HCT116 (cell line): Measurements from ENCODE around the gene CACNA1A. TPM values are rescaled to one million over a fixed set of nuclear protein-coding genes. Genes with fewer than 3 reads are reported as not detected.

Experiments used
- ATAC-seq: fragments of 200-7000 bp; cut with Tn5 transposase; 2 replicates; pipeline ENCODE4 v1.9.1; 2020; ENCODE audit warnings: mild to moderate bottlenecking, moderate library complexity
- BruUV-seq: library from RNA; stranded (reverse); fragments of 400-500 nt; replicated peaks from 2 replicates; lab custom pipeline; 2021; lab: Mats Ljungman, UMichigan
- CTCF ChIA-PET: fragments of 300-600 bp; sonication (Branson Sonifier 250); formaldehyde crosslinking; loops from one replicate; lab custom pipeline; 2021; ENCODE audit warnings: antibody characterized with exemption; lab: Charles Lee
- POLR2A ChIA-PET: fragments of 300-600, 350-600 bp; sonication (Branson Sonifier 250); formaldehyde crosslinking; loops from one replicate; lab custom pipeline; 2021; ENCODE audit warnings: antibody characterized with exemption; lab: Charles Lee
- RAD21 ChIA-PET, 2 experiments: fragments of 300-600 bp; sonication (Branson Sonifier 250); formaldehyde crosslinking; loops; one replicate each; lab custom pipeline; 2023; ENCODE audit warnings: low total read pairs in 2 of 2; ENCODE audit not compliant: uncharacterized antibody in 2 of 2, unreplicated experiment in 2 of 2, low non-redundant PET in 1 of 2; lab: Charles Lee
- DNase-seq: peaks from one replicate; pipeline ENCODE4 v3.0.0-alpha.2; 2010; ENCODE audit warnings: low read depth, low spot score
- H2AFZ ChIP-seq: fragments of 200-600 bp; shearing (Covaris generic), sonication (generic); 2 replicates; pipeline ENCODE4 v1.6.1; 2017; ENCODE audit warnings: low read depth, mixed run types, mixed read lengths, antibody characterized with exemption, low read length; ENCODE audit not compliant: poor library complexity, severe bottlenecking
- H3K27ac ChIP-seq: 2 replicates; pipeline ENCODE4 v1.5.1; 2012; ENCODE audit warnings: low read depth, low read length
- H3K27me3 ChIP-seq: fragments of 200-600 bp; sonication (generic); 2 replicates; pipeline ENCODE4 v1.6.1; 2016; ENCODE audit warnings: mixed run types, low read length, mixed read lengths; ENCODE audit not compliant: insufficient read depth
- H3K36me3 ChIP-seq, 2 experiments: fragments of 200-500 bp in 1 of 2; fragments of 200-600 bp in 1 of 2; sonication (Bioruptor generic) in 1 of 2; sonication (generic) in 1 of 2; 2 replicates each; pipeline versions ENCODE4 v1.5.1 to v1.6.1; 2014 to 2016; ENCODE audit warnings: low read length in 2 of 2, inconsistent platforms in 1 of 2, mixed read lengths in 1 of 2, mixed run types in 1 of 2; ENCODE audit not compliant: insufficient read depth in 2 of 2, control insufficient read depth in 1 of 2
- H3K4me1 ChIP-seq, 2 experiments: fragments of 200-600 bp in 1 of 2; sonication (generic) in 1 of 2; 2 replicates each; pipeline versions ENCODE4 v1.5.1 to v1.6.1; 2012 to 2017; ENCODE audit warnings: low read length in 2 of 2, inconsistent platforms in 1 of 2, mild to moderate bottlenecking in 1 of 2, mixed read lengths in 1 of 2, mixed run types in 1 of 2, moderate library complexity in 1 of 2; ENCODE audit not compliant: insufficient read depth in 2 of 2, control insufficient read depth in 1 of 2
- H3K4me2 ChIP-seq: fragments of 200-600 bp; sonication (generic); 2 replicates; pipeline ENCODE4 v1.6.1; 2017; ENCODE audit warnings: mixed run types, low read length, mixed read lengths
- H3K4me3 ChIP-seq, 2 experiments: fragments of 200-600 bp in 1 of 2; sonication (generic) in 1 of 2; replicated peaks in 1 of 2; 2 replicates each; pipeline ENCODE4 v1.5.1; 2011 to 2016; ENCODE audit warnings: low read length in 2 of 2, control low read depth in 1 of 2, low read depth in 1 of 2, mild to moderate bottlenecking in 1 of 2, mixed read lengths in 1 of 2, mixed run types in 1 of 2
- H3K79me2 ChIP-seq: fragments of 200-600 bp; sonication (generic); 2 replicates; pipeline ENCODE4 v1.6.1; 2017; ENCODE audit warnings: mild to moderate bottlenecking, mixed run types, low read length, moderate library complexity, mixed read lengths; ENCODE audit not compliant: insufficient read depth
- H3K9ac ChIP-seq: fragments of 200-600 bp; sonication (generic); 2 replicates; pipeline ENCODE4 v1.6.1; 2016; ENCODE audit warnings: low read length, mixed read lengths
- H3K9me2 ChIP-seq: fragments of 200-600 bp; sonication (generic), shearing (Covaris generic); 2 replicates; pipeline ENCODE4 v1.6.1; 2017; ENCODE audit warnings: mixed run types, mild to moderate bottlenecking, moderate library complexity; ENCODE audit not compliant: insufficient read depth
- H3K9me3 ChIP-seq, 2 experiments: fragments of 200-500 bp in 1 of 2; fragments of 200-600 bp in 1 of 2; sonication (Bioruptor generic) in 1 of 2; sonication (generic) in 1 of 2; 2 replicates each; pipeline ENCODE4 v1.6.1; 2014 to 2017; ENCODE audit warnings: low read length in 2 of 2, mixed read lengths in 2 of 2, inconsistent platforms in 1 of 2, low read depth in 1 of 2, mild to moderate bottlenecking in 1 of 2, mixed run types in 1 of 2, moderate library complexity in 1 of 2; ENCODE audit not compliant: control insufficient read depth in 1 of 2, insufficient read depth in 1 of 2
- H4K20me1 ChIP-seq: fragments of 200-600 bp; sonication (generic), shearing (Covaris generic); 2 replicates; pipeline ENCODE4 v1.6.1; 2017; ENCODE audit warnings: mixed run types, mild to moderate bottlenecking, moderate library complexity; ENCODE audit not compliant: insufficient read depth
- CEBPB ChIP-seq: IDR thresholded peaks from 2 replicates; pipeline ENCODE4 v1.6.1; 2012; ENCODE audit warnings: low read depth
- JUND ChIP-seq: IDR thresholded peaks from 2 replicates; pipeline ENCODE4 v1.6.1; 2012
- POLR2A ChIP-seq: IDR thresholded peaks from 2 replicates; pipeline ENCODE4 v1.7.0; 2011; ENCODE audit warnings: borderline replicate concordance; ENCODE audit not compliant: insufficient read depth, insufficient read length; ENCODE audit errors: extremely low read depth
- SIN3A ChIP-seq: IDR thresholded peaks from 2 replicates; pipeline ENCODE4 v1.6.1; 2012; ENCODE audit warnings: low read depth
- SP1 ChIP-seq: IDR thresholded peaks from 2 replicates; pipeline ENCODE4 v1.6.1; 2012; ENCODE audit warnings: low read depth
- SRF ChIP-seq: IDR thresholded peaks from 2 replicates; pipeline ENCODE4 v1.6.1; 2012; ENCODE audit warnings: low read depth
- YY1 ChIP-seq: IDR thresholded peaks from 2 replicates; pipeline ENCODE4 v1.6.1; 2011; ENCODE audit warnings: low read length, low read depth, moderate library complexity, mild to moderate bottlenecking; ENCODE audit not compliant: insufficient replicate concordance; ENCODE audit errors: extremely low read depth
- ZFX ChIP-seq: fragments of 450-650 bp; IDR thresholded peaks from 2 replicates; pipeline ENCODE4 v1.6.1; 2017
- ZNF274 ChIP-seq: fragments of 200-500 bp; sonication (Bioruptor generic); IDR thresholded peaks from 2 replicates; pipeline ENCODE4 v1.6.1; 2014; ENCODE audit warnings: mild to moderate bottlenecking, low read depth, low read length, inconsistent platforms
- intact Hi-C: fragments of 100-400 bp; cut with micrococcal nuclease; formaldehyde crosslinking; loops from 2 replicates; pipeline ENCODE4 v1.10.0; 2022
- total RNA-seq: library from RNA; stranded (reverse); gene quantifications from one replicate; pipeline ENCODE4 v1.2.1, GENCODE V29; 2021; ENCODE audit not compliant: unreplicated experiment
- TF ChIP-seq, protein P1 (sequence below): IDR thresholded peaks from 2 replicates; pipeline ENCODE4 v1.6.1; 2011; ENCODE audit warnings: mild to moderate bottlenecking, low read length, moderate library complexity; ENCODE audit not compliant: insufficient replicate concordance; ENCODE audit errors: extremely low read depth

CACNA1A gene
- total RNA-seq, 1 experiment from 2014 or later = 7.5 TPM

DNA sequence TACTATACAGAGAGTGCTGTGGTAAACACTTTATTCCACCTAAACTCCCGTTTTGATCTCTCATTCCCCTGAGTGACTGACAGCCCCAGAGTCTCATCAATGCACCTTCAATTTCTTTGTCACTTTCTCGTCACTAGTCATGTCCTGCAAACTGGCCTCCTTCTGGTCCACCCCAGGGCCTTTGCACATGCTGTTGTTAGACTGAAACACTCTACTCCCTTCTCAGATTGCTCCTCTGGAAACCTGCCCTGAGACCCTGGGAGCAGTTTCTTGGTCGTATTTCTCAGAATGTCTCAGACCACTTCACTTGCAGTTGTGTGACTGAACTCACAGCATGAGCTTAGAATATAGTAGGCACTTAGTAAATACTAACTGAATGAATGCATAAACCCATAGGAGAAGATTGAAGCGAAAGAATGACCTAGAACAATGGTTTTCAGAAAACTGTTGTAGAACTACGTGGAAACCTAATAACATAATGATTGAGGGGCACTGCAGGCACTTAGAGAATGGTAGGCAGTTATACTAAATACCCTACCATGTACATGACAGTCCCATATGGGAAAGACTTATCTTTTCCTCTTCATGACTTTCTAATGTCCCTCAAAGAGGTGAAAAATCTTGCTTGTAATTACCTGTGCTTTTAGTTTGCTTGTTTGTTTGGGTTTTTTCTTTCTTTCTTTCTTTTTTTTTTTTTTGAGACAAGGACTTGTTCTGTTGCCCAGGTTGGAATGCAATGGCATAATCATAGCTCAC, 211.3 kb downstream of the CACNA1A start:
- intact Hi-C loops = no loop called here
- ATAC-seq (no peak), DNase-seq (no peak)
- Histone ChIP-seq H3K4me3 (no peak overlapping the region), H3K9me3 (no peaks in the 10 kb centered on the region), H2AFZ (no peak overlapping the region), H3K27ac (no peak overlapping the region), H3K4me2 (no peak overlapping the region), H3K27me3 (no peaks in the 10 kb centered on the region), H3K9me2 (no peaks in the 10 kb centered on the region), H3K9ac (no peak overlapping the region), H3K79me2 (no peaks in the 10 kb centered on the region), H3K36me3 (no peaks in the 10 kb centered on the region), H3K4me1 (no peaks in the 10 kb centered on the region), H4K20me1 (no peaks in the 10 kb centered on the region)
- ChIA-PET CTCF (no interaction called here), RAD21 (no interaction called here), POLR2A (no interaction called here)
- BruUV-seq = no TSS peak
- no peak for TF ChIP-seq POLR2A
- no peak for TF ChIP-seq ZNF274
- TF ChIP-seq YY1 = no peak
- TF ChIP-seq SIN3A = no peak
- TF ChIP-seq JUND = no peak
- no peak for TF ChIP-seq ZFX
- no peak for TF ChIP-seq SP1
- no peak for TF ChIP-seq CEBPB
- no peak for TF ChIP-seq SRF
- TF ChIP-seq, protein P1, sequence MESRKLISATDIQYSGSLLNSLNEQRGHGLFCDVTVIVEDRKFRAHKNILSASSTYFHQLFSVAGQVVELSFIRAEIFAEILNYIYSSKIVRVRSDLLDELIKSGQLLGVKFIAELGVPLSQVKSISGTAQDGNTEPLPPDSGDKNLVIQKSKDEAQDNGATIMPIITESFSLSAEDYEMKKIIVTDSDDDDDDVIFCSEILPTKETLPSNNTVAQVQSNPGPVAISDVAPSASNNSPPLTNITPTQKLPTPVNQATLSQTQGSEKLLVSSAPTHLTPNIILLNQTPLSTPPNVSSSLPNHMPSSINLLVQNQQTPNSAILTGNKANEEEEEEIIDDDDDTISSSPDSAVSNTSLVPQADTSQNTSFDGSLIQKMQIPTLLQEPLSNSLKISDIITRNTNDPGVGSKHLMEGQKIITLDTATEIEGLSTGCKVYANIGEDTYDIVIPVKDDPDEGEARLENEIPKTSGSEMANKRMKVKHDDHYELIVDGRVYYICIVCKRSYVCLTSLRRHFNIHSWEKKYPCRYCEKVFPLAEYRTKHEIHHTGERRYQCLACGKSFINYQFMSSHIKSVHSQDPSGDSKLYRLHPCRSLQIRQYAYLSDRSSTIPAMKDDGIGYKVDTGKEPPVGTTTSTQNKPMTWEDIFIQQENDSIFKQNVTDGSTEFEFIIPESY = no peak
